Right atrium auricular region (tissue), 2 donors: ENCODE measurements around the gene KLHL8. TPM values are rescaled to one million over a fixed set of nuclear protein-coding genes. Genes with fewer than 3 reads are reported as not detected.

ENCODE experiments used
- DNase-seq: peaks from one replicate; pipeline ENCODE4 v3.0.0-alpha.2; 2019; ENCODE audit warnings: low spot score
- H3K27ac ChIP-seq, 2 donors: fragments of 200-600 bp; sonication (generic); 1 replicate in 1 of 2; 2 replicates in 1 of 2; pipeline ENCODE4 v1.5.1; 2016 to 2019
- H3K27me3 ChIP-seq, 2 donors: fragments of 200-600 bp; sonication (generic); one replicate each; pipeline versions ENCODE4 v1.5.1 to v1.6.0; 2017 to 2019
- H3K36me3 ChIP-seq: fragments of 200-600 bp; sonication (generic); one replicate; pipeline ENCODE4 v1.5.1; 2016
- H3K4me1 ChIP-seq, 2 donors: fragments of 200-600 bp; sonication (generic); one replicate each; pipeline versions ENCODE4 v1.5.1 to v1.6.0; 2017 to 2019
- H3K4me3 ChIP-seq, 2 donors: fragments of 200-600 bp; sonication (generic); 1 replicate in 1 of 2; 2 replicates in 1 of 2; pipeline ENCODE4 v1.5.1; 2017 to 2019; ENCODE audit warnings: mild to moderate bottlenecking in 1 of 2, moderate library complexity in 1 of 2
- H3K9me3 ChIP-seq, 2 donors: fragments of 200-600 bp; sonication (generic); one replicate each; pipeline ENCODE4 v1.5.1; 2019
- CTCF ChIP-seq, 2 donors: fragments of 200-600 bp; sonication (generic); IDR thresholded peaks; one replicate each; pipeline ENCODE4 v1.5.1; 2019; ENCODE audit warnings: antibody characterized with exemption in 2 of 2
- total RNA-seq, 2 donors: library from RNA; depleted of rRNA; stranded (reverse); fragments of >200 nt; gene quantifications; one replicate each; pipeline ENCODE4 v1.1.0, GENCODE V29; 2016

The KLHL8 gene
- total RNA-seq, 2 donors from 2014 or later, result 5.9 to 6.9 TPM

DNA sequence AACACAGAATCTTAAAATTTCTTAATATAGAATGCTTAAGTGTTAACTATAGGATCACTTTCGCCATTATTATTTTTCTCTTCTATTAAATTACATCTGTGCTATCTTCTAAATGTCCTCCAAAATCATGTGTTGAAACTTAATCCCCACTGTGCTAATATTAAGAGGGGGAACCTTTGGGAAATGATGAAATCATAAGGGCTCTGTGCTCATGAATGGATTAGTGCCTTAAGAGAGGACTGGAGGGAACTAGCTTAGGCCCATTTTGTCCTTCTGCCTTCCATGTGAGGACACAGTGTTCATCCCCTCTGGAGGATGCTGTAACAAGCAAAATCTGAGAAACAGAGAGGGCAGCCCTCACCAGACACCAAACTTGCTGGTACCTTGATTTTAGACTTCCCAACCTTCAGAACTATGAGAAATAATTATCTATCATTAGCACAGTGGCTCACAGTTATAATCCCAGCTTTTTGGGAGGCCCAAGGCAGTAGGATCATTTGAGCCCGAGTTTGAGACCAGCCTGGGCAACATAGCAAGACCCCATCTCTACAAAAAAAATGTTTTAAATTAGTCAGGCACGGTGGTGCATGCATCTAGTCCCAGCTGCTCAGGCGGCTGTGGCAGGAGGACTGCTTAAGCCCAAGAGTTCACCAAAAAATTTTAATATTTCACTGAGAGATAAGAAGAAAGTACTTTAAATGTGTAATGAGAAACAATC lies 26.3 kb downstream of the KLHL8 start:
- no peak for DNase-seq
- H3K27me3 ChIP-seq, result no peaks in the 10 kb centered on the region
- H3K27ac ChIP-seq, result no peak overlapping the region
- no peaks in the 10 kb centered on the region for H3K9me3 ChIP-seq
- H3K4me3 ChIP-seq, result no peak overlapping the region
- H3K36me3 ChIP-seq, result no peaks in the 10 kb centered on the region
- no peak for TF ChIP-seq CTCF (IDR thresholded peaks at IDR 0.05)
- no peaks in the 10 kb centered on the region for H3K4me1 ChIP-seq

GRCh38 chr4:87192145-87192919 lies 28.1 kb downstream of the KLHL8 start:
- DNase-seq, result no peak

DNA sequence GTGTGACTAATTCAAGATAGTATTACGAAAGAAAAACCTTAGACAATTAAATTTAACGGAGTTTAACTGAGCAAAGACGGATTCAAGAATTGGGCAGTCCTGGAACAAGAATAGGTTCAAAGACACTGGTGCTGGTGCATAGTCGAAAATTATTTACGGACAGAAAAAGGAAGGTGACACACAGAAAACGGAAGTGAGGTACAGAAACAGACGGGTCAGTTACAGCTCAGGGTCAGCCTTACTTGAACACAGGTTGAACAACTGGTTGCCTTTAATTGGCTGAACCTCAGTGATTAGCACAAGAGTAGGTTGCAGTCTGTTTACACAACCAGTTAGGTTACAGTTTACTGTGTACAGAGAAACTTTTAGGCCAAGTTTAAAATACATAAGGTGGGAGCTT lies 31.5 kb downstream of the KLHL8 start:
- no peak for DNase-seq
- H3K4me3 ChIP-seq, result no peak overlapping the region
- H3K9me3 ChIP-seq, result no peaks in the 10 kb centered on the region

More at GRCh38 chr4:87192145-87192919, 28.1 kb downstream of the KLHL8 start:
- H3K4me1 ChIP-seq, result no peaks in the 10 kb centered on the region
- no peaks in the 10 kb centered on the region for H3K36me3 ChIP-seq
- no peaks in the 10 kb centered on the region for H3K9me3 ChIP-seq
- no peak overlapping the region for H3K27ac ChIP-seq
- TF ChIP-seq CTCF (IDR thresholded peaks at IDR 0.05), result no peak
- no peaks in the 10 kb centered on the region for H3K27me3 ChIP-seq
- H3K4me3 ChIP-seq, result no peak overlapping the region

GRCh38 chr4:87188048-87188447 lies 32.4 kb downstream of the KLHL8 start:
- no peak overlapping the region for H3K27ac ChIP-seq
- no peaks in the 10 kb centered on the region for H3K36me3 ChIP-seq
- H3K4me3 ChIP-seq, result no peak overlapping the region
- TF ChIP-seq CTCF (IDR thresholded peaks at IDR 0.05), result no peak
- H3K9me3 ChIP-seq, result no peaks in the 10 kb centered on the region
- DNase-seq, result no peak
- H3K27me3 ChIP-seq, result no peaks in the 10 kb centered on the region
- no peaks in the 10 kb centered on the region for H3K4me1 ChIP-seq

More for the DNA sequence above, 31.5 kb downstream of the KLHL8 start:
- H3K27ac ChIP-seq, result no peak overlapping the region
- no peaks in the 10 kb centered on the region for H3K27me3 ChIP-seq
- H3K4me1 ChIP-seq, result no peaks in the 10 kb centered on the region
- TF ChIP-seq CTCF (IDR thresholded peaks at IDR 0.05), result no peak
- no peaks in the 10 kb centered on the region for H3K36me3 ChIP-seq

DNA sequence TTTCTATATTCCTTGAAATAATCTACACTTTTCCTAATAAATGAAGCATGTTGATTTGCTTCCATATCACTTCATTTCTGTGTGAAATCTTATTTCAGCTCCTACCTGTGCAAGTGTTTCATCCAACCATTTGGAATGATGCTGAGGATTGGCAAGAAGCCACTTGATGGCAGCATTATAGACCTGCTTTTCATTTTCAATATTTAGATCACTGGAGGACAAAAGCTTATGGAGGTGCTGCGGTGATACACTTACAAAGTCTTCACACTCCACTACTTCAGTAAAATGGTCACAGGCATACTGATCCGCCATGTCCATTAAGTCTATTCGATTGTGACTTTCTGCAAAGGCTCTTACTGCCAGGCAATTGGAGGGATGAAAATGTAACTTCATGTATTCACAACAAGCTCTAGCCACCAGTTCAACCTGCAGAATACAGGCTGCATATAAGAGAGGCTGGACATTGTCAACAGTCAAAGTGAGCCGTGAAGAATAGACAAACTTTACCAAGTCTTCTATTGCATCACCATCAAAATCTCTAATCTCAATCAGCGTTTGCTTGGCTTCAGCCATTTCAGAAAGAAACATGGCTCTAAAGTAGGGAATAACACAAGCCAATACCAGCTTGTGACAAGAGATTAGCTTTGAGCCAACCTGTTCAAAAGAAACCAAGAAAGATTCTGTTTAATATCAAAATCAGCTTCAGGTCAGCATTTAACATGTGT lies 35.1 kb downstream of the KLHL8 start:
- no peak overlapping the region for H3K27ac ChIP-seq
- no peaks in the 10 kb centered on the region for H3K36me3 ChIP-seq
- H3K27me3 ChIP-seq, result no peaks in the 10 kb centered on the region
- no peak for TF ChIP-seq CTCF (IDR thresholded peaks at IDR 0.05)
- DNase-seq, result no peak
- no peaks in the 10 kb centered on the region for H3K4me1 ChIP-seq
- no peak overlapping the region for H3K4me3 ChIP-seq
- H3K9me3 ChIP-seq, result no peaks in the 10 kb centered on the region
